K562 (cell line): ENCODE measurements around the gene YEATS2. TPM values are rescaled to one million over a fixed set of nuclear protein-coding genes. Genes with fewer than 3 reads are reported as not detected.

ENCODE experiments used
- ATAC-seq: fragments of 200-7000 bp; cut with Tn5 transposase; 3 replicates; pipeline ENCODE4 v1.9.1; 2020; ENCODE audit warnings: moderate library complexity
- BruUV-seq: library from RNA; stranded (reverse); fragments of 400-500 nt; replicated peaks from 2 replicates; lab custom pipeline; 2021; lab: Mats Ljungman, UMichigan
- CTCF ChIA-PET: fragments of 300-600 bp; formaldehyde crosslinking; extraction: SDS; loops from one replicate; lab custom pipeline; 2021; ENCODE audit warnings: low intra/inter-chr PET ratio; lab: Yijun Ruan, JAX
- POLR2A ChIA-PET: fragments of 300-600, 350-650 bp; sonication (Branson Sonifier 250); formaldehyde crosslinking; extraction: SDS; loops from one replicate; lab custom pipeline; 2021; ENCODE audit warnings: antibody characterized with exemption, inconsistent platforms; lab: Yijun Ruan, JAX
- DNase-seq, 4 experiments: peaks; one replicate each; pipeline versions ENCODE4 v3.0.0 to v3.0.0-alpha.2; 2011 to 2018; ENCODE audit warnings: low spot score in 3 of 4, mixed read lengths in 3 of 4; ENCODE audit errors: extremely low read depth in 1 of 4
- FAIRE-seq: peaks from 2 replicates; lab custom pipeline; 2011; peaks lifted over from hg19 to GRCh38; lab: Jason Lieb, UNC
- H2AFZ ChIP-seq: 2 replicates; pipeline ENCODE4 v1.6.0; 2011; ENCODE audit warnings: low read depth, low read length, control low read depth, inconsistent platforms
- H3K27ac ChIP-seq: fragments of 200-600 bp; 3 replicates; pipeline ENCODE4 v1.8.0; 2011; ENCODE audit warnings: low read depth, mild to moderate bottlenecking, control low read depth, inconsistent platforms, low read length, moderate library complexity, mixed read lengths; ENCODE audit errors: extremely low read depth
- H3K27me3 ChIP-seq, 2 experiments: fragments of 300-600 bp in 1 of 2; 2 replicates in 1 of 2; 3 replicates in 1 of 2; pipeline versions ENCODE4 v1.6.0 to v1.8.0; 2011; ENCODE audit warnings: inconsistent platforms in 2 of 2, low read length in 2 of 2, mild to moderate bottlenecking in 1 of 2, mixed read lengths in 1 of 2, moderate library complexity in 1 of 2; ENCODE audit not compliant: control insufficient read depth in 2 of 2, insufficient read depth in 2 of 2
- H3K36me3 ChIP-seq: fragments of 300-600 bp; 3 replicates; pipeline ENCODE4 v1.8.0; 2011; ENCODE audit warnings: mild to moderate bottlenecking, low read length, inconsistent platforms; ENCODE audit not compliant: control insufficient read depth, insufficient read depth
- H3K4me1 ChIP-seq, 2 experiments: fragments of 200-600 bp in 1 of 2; replicated peaks in 1 of 2; 2 replicates in 1 of 2; 3 replicates in 1 of 2; pipeline versions ENCODE4 v1.5.1 to v1.8.0; 2011; ENCODE audit warnings: inconsistent platforms in 2 of 2, low read length in 2 of 2, mild to moderate bottlenecking in 1 of 2, mixed read lengths in 1 of 2, moderate library complexity in 1 of 2; ENCODE audit not compliant: control insufficient read depth in 2 of 2, insufficient read depth in 2 of 2
- H3K4me2 ChIP-seq: 2 replicates; pipeline ENCODE4 v1.6.1; 2011; ENCODE audit warnings: low read length, control low read depth, inconsistent platforms, mixed read lengths; ENCODE audit not compliant: insufficient read depth
- H3K4me3 ChIP-seq: fragments of 200-600 bp; sonication (generic), shearing (Covaris generic); 2 replicates; pipeline ENCODE4 v1.5.1; 2016; ENCODE audit warnings: control low read depth, inconsistent platforms
- H3K79me2 ChIP-seq: fragments of 200-600 bp; 3 replicates; pipeline ENCODE4 v1.8.0; 2011; ENCODE audit warnings: low read length, inconsistent platforms; ENCODE audit not compliant: control insufficient read depth, insufficient read depth
- H3K9ac ChIP-seq, 2 experiments: 2 replicates each; pipeline versions ENCODE4 v1.6.0 to v1.6.1; 2011; ENCODE audit warnings: low read depth in 2 of 2, low read length in 2 of 2, control low read depth in 1 of 2, inconsistent platforms in 1 of 2, mild to moderate bottlenecking in 1 of 2, mixed read lengths in 1 of 2; ENCODE audit not compliant: insufficient read depth in 1 of 2
- H3K9me1 ChIP-seq: one replicate; pipeline ENCODE4 v1.6.0; 2011; ENCODE audit warnings: inconsistent platforms, mild to moderate bottlenecking, low read length, moderate library complexity; ENCODE audit not compliant: control insufficient read depth, insufficient read depth
- H3K9me3 ChIP-seq: replicated peaks from 2 replicates; pipeline ENCODE4 v1.5.1; 2011; ENCODE audit warnings: low read depth, low read length, inconsistent platforms; ENCODE audit not compliant: control insufficient read depth, insufficient read depth
- H4K20me1 ChIP-seq: replicated peaks from 2 replicates; pipeline ENCODE4 v1.6.1; 2011; ENCODE audit warnings: low read length, inconsistent platforms, mixed read lengths; ENCODE audit not compliant: control insufficient read depth, insufficient read depth
- BCL6 ChIP-seq: fragments of 250-450 bp; sonication (Bioruptor Pico); IDR thresholded peaks from 2 replicates; pipeline ENCODE4 v1.4.0; 2020
- ILK ChIP-seq: fragments of 450-650 bp; IDR thresholded peaks from 2 replicates; pipeline ENCODE4 v1.6.1; 2016; ENCODE audit warnings: missing genetic modification characterization, low read depth, mild to moderate bottlenecking, missing compliant biosample characterization, moderate library complexity, borderline replicate concordance
- PCBP2 ChIP-seq: fragments of 200-400 bp; formaldehyde crosslinking; IDR thresholded peaks from 2 replicates; pipeline ENCODE4 v1.6.1; 2018; ENCODE audit warnings: low read length, low read depth, mild to moderate bottlenecking, moderate library complexity; ENCODE audit not compliant: poor library complexity, severe bottlenecking
- POLR2G ChIP-seq: fragments of 200-400 bp; formaldehyde crosslinking; IDR thresholded peaks from 2 replicates; pipeline ENCODE4 v1.6.1; 2017; ENCODE audit warnings: low read depth, mild to moderate bottlenecking, antibody characterized with exemption, low read length, moderate library complexity
- RBM17 ChIP-seq: fragments of 200-400 bp; formaldehyde crosslinking; IDR thresholded peaks from 2 replicates; pipeline ENCODE4 v1.6.1; 2017; ENCODE audit warnings: low read depth, mild to moderate bottlenecking, low read length, borderline replicate concordance
- SMAD4 ChIP-seq: fragments of 250-450 bp; sonication (Bioruptor Pico); conservative IDR thresholded peaks from 2 replicates; pipeline ENCODE4 v1.8.0; 2021; ENCODE audit warnings: inconsistent platforms, mild to moderate bottlenecking, moderate library complexity
- ZNF12 ChIP-seq: sonication (generic); formaldehyde crosslinking; IDR thresholded peaks from 2 replicates; pipeline ENCODE4 v1.4.0; 2020; ENCODE audit warnings: mild to moderate bottlenecking, missing genetic modification reagents
- ZNF253 ChIP-seq: fragments of 250-450 bp; sonication (Bioruptor Pico); conservative IDR thresholded peaks from 2 replicates; pipeline ENCODE4 v1.6.1; 2021; ENCODE audit warnings: mild to moderate bottlenecking
- WGBS: fragments of 100-300 bp; shearing (Covaris generic); methylation state at CpG from one replicate; pipeline ENCODE4 v1.1.6; 2016; ENCODE audit warnings: low coverage, mixed read lengths; ENCODE audit not compliant: insufficient coverage; ENCODE audit errors: missing lambda C conversion rate; 5-methylcytosine and 5-hydroxymethylcytosine counted together
- in situ Hi-C: fragments of 300-500 bp; cut with MboI; formaldehyde crosslinking; loops from 4 replicates; pipeline ENCODE4 v1.15.0; 2018; ENCODE audit warnings: inconsistent platforms, mixed read lengths
- intact Hi-C: fragments of 100-400 bp; cut with micrococcal nuclease; formaldehyde crosslinking; loops from 2 replicates; pipeline ENCODE4 v1.14.2; 2022
- polyA plus RNA-seq, 8 experiments: library from polyadenylated mRNA; depleted of rRNA in 4 of 8; stranded (reverse) in 5 of 8; unstranded in 3 of 8; fragments of >200 nt; fragmentation: Nextera tagmentation in 2 of 8; fragmentation: Illumina TruSeq in 1 of 8; extraction: Ambion mirVana in 2 of 8; extraction: Trizol in 1 of 8; gene quantifications; 2 replicates each; pipeline versions ENCODE4 v1.2.1 to v1.2.3, GENCODE V29; 2011 to 2014; ENCODE audit warnings: inconsistent platforms in 1 of 8, missing spikeins in 1 of 8
- total RNA-seq, 7 experiments: library from RNA; depleted of rRNA in 6 of 7; stranded (reverse); fragments of >200 nt in 6 of 7; fragmentation: Illumina TruSeq in 2 of 7; extraction: Trizol in 2 of 7; gene quantifications; 2 replicates each; pipeline versions ENCODE4 v1.2.1 to v1.2.3, GENCODE V29; 2011 to 2021; ENCODE audit warnings: low replicate concordance in 1 of 7
- TF ChIP-seq, protein P1 (sequence below): fragments of 200-800 bp; sonication (Bioruptor generic); IDR thresholded peaks from 2 replicates; pipeline ENCODE4 v1.6.1; 2017; ENCODE audit warnings: missing genetic modification characterization, missing compliant biosample characterization
- TF ChIP-seq, protein P2 (sequence below), 3 experiments: fragments of 200-800 bp in 1 of 3; sonication (Bioruptor generic) in 1 of 3; sonication (generic) in 1 of 3; formaldehyde crosslinking in 1 of 3; IDR thresholded peaks; 2 replicates each; pipeline versions ENCODE4 v1.6.1 to v1.8.0; 2016 to 2022; ENCODE audit warnings: mild to moderate bottlenecking in 2 of 3, missing compliant biosample characterization in 2 of 3, missing genetic modification characterization in 2 of 3, missing genetic modification reagents in 1 of 3

Gene YEATS2
- total and polyA plus RNA-seq, 9 of the 15 experiments (the other 6 are each of a cell fraction or from before 2014, with no cell fraction given), result 1.8 to 35.2 (median 19.0) TPM

DNA sequence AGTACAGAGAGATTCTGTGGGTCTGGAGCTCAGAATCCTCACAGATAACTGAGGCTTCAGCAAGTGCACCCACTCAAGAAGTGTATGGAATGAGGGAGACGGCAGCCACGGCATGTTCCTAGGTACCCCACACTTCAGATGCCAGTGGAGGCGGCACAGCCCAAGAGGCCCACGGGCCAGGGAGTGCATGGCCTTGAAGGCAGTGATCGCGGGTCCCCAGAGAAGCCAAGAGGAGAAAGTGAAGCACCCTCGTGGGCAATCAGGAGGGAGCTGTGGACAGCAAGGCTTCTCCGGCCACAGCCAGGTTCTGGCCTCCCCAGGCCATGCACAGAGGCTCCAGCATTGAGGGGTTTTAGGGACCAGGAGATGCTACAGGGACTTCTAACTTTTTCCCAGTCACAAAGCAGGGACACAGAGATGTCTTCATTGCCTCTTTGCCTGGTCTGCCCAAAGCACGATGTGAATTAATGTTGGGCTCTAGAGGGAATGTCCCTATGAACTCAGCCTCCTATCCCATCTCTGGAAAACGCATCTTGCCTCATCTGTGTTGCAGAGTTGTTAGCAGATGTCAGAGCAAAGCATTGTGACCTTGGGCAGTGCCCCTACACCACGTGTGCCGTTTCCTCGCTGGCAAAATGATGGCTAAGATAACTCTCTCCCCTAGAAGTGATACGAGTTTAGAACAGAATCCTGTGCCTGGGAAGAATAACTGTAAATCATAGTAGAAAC, 130.4 kb downstream of the YEATS2 start:
- H3K27me3 ChIP-seq, result no peaks in the 10 kb centered on the region
- BruUV-seq, result no TSS peak
- in situ Hi-C loops, result no loop called here
- H3K79me2 ChIP-seq, result no peaks in the 10 kb centered on the region
- CTCF ChIA-PET, result no interaction called here
- no peaks in the 10 kb centered on the region for H3K4me1 ChIP-seq
- no peak overlapping the region for H3K4me2 ChIP-seq
- H3K9ac ChIP-seq, result no peak overlapping the region
- TF ChIP-seq SMAD4 (no peak), POLR2G (peak; percentile 24; the same call in 1 of the 2 replicates)
- DNase-seq (no peak), ATAC-seq (no peak), FAIRE-seq (no peak)
- no peaks in the 10 kb centered on the region for H3K9me1 ChIP-seq
- H4K20me1 ChIP-seq, result no peaks in the 10 kb centered on the region
- H3K4me3 ChIP-seq, result no peak overlapping the region
- no peaks in the 10 kb centered on the region for H3K9me3 ChIP-seq
- H2AFZ ChIP-seq, result no peak overlapping the region
- intact Hi-C loops, result no loop called here
- 80% methylated on average over 14 of the region's 14 CpGs for WGBS
- no peak overlapping the region for H3K27ac ChIP-seq
- peaks cover 38% of the 10 kb centered on the region; the same call in 2 of the 3 replicates for H3K36me3 ChIP-seq
- POLR2A ChIA-PET, result interaction anchor here (2.6 kb wide), 1 partner anchor 16 kb away, joined by 8 read pairs; no protein-coding TSS in a partner anchor

- intact Hi-C loops, result no loop called here
- Histone ChIP-seq H3K4me3 (no peak overlapping the region), H3K36me3 (peaks cover 43% of the 10 kb centered on the region; the same call in 2 of the 3 replicates), H3K9me1 (no peaks in the 10 kb centered on the region), H3K4me2 (no peak overlapping the region), H3K27ac (no peak overlapping the region), H4K20me1 (no peaks in the 10 kb centered on the region), H2AFZ (no peak overlapping the region), H3K27me3 (no peaks in the 10 kb centered on the region), H3K9ac (peak overlapping the region in 1 of 2 experiments; percentile 32; a peak in 1 of 4 replicates), H3K79me2 (no peaks in the 10 kb centered on the region), H3K4me1 (no peaks in the 10 kb centered on the region), H3K9me3 (no peaks in the 10 kb centered on the region)
- 97% methylated on average over 7 of the region's 7 CpGs for WGBS
- ATAC-seq, result no peak
- CTCF ChIA-PET, result no interaction called here
- DNase-seq, result no peak
- TF ChIP-seq ZNF253 (CRISPR knock-in tag), result no peak
- TF ChIP-seq, protein P1, sequence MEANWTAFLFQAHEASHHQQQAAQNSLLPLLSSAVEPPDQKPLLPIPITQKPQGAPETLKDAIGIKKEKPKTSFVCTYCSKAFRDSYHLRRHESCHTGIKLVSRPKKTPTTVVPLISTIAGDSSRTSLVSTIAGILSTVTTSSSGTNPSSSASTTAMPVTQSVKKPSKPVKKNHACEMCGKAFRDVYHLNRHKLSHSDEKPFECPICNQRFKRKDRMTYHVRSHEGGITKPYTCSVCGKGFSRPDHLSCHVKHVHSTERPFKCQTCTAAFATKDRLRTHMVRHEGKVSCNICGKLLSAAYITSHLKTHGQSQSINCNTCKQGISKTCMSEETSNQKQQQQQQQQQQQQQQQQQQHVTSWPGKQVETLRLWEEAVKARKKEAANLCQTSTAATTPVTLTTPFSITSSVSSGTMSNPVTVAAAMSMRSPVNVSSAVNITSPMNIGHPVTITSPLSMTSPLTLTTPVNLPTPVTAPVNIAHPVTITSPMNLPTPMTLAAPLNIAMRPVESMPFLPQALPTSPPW (CRISPR knock-in tag), result no peak
- TF ChIP-seq PCBP2, result no peak
- TF ChIP-seq ZNF12 (CRISPR knock-in tag), result no peak
- no peak for TF ChIP-seq RBM17
- TF ChIP-seq BCL6 (CRISPR knock-in tag), result no peak
- no peak for TF ChIP-seq ILK (tag)
- TF ChIP-seq, protein P2, sequence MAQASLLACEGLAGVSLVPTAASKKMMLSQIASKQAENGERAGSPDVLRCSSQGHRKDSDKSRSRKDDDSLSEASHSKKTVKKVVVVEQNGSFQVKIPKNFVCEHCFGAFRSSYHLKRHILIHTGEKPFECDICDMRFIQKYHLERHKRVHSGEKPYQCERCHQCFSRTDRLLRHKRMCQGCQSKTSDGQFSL (CRISPR knock-in tag; IDR thresholded peaks at IDR 0.05), result no peak
- TF ChIP-seq, protein P2 (tag; IDR thresholded peaks at IDR 0.05), result no peak
- BruUV-seq, result no TSS peak
- POLR2A ChIA-PET, result no interaction called here
- no peak for FAIRE-seq
- in situ Hi-C loops, result no loop called here
Observed at GRCh38 chr3:183828538-183828870, 130.9 kb downstream of the YEATS2 start.
